Kidney glomerular epithelial cell (primary cell): ENCODE measurements around the gene PHF14.
"Not testable (repeated sequence)": the region's sequence is repeated elsewhere in the genome, so short reads cannot be mapped to it uniquely, and the experiment has no call there.

Experiments
- DNase-seq: peaks from one replicate; lab custom pipeline; 2025; lab: John Stamatoyannopoulos, UW

The PHF14 gene

GRCh38 chr7:10977113-10977512, 3.4 kb downstream of the PHF14 start:
- DNase-seq: no peak

GRCh38 chr7:10981317-10981716, 7.6 kb downstream of the PHF14 start:
- DNase-seq: no peak

GRCh38 chr7:10990748-10991147, 17.1 kb downstream of the PHF14 start:
- not testable (repeated sequence) for DNase-seq

GRCh38 chr7:10995482-10996166, 22.0 kb downstream of the PHF14 start:
- not testable (repeated sequence) for DNase-seq

- DNase-seq: no peak
These were observed 25.5 kb downstream of the PHF14 start for GRCh38 chr7:10998996-10999757.

GRCh38 chr7:11005202-11005601, 31.5 kb downstream of the PHF14 start:
- no peak for DNase-seq

- no peak for DNase-seq
These were observed 32.6 kb downstream of the PHF14 start for GRCh38 chr7:11006291-11006690.

GRCh38 chr7:11009631-11010030, 36.0 kb downstream of the PHF14 start:
- DNase-seq: no peak

GRCh38 chr7:11021468-11021867, 47.8 kb downstream of the PHF14 start:
- no peak for DNase-seq

- DNase-seq: no peak
These were observed 53.0 kb downstream of the PHF14 start for GRCh38 chr7:11026452-11027359.

GRCh38 chr7:11035661-11036060, 62.0 kb downstream of the PHF14 start:
- DNase-seq: no peak

- DNase-seq: no peak
These were observed 66.3 kb downstream of the PHF14 start for GRCh38 chr7:11039974-11040373.

GRCh38 chr7:11054033-11054432, 80.4 kb downstream of the PHF14 start:
- no peak for DNase-seq

- no peak for DNase-seq
These were observed 87.2 kb downstream of the PHF14 start for GRCh38 chr7:11060893-11061292.

- DNase-seq: no peak
These were observed 88.4 kb downstream of the PHF14 start for GRCh38 chr7:11062110-11062509.

GRCh38 chr7:11069591-11069990, 95.9 kb downstream of the PHF14 start:
- DNase-seq: no peak

GRCh38 chr7:11077816-11078215, 104.1 kb downstream of the PHF14 start:
- DNase-seq: no peak

- no peak for DNase-seq
These were observed 104.7 kb downstream of the PHF14 start for GRCh38 chr7:11078247-11078834.

- DNase-seq: no peak
These were observed 106.2 kb downstream of the PHF14 start for GRCh38 chr7:11079907-11080306.

- no peak for DNase-seq
These were observed 108.4 kb downstream of the PHF14 start for GRCh38 chr7:11082121-11082520.

GRCh38 chr7:11082552-11083213, 109.0 kb downstream of the PHF14 start:
- DNase-seq: no peak

GRCh38 chr7:11083214-11083568, 109.5 kb downstream of the PHF14 start:
- no peak for DNase-seq
